ENCODE measurements around the gene FGD1.
"Not testable (repeated sequence)": the region's sequence is repeated elsewhere in the genome, so short reads cannot be mapped to it uniquely, and the experiment has no call there.

FGD1 gene

GRCh38 chrX:54495814-54496516 lies at the start of gene FGD1:
TSS of gene FGD1 (minus strand) at chrX:54496234. CDS start at chrX:54495432, 802 bp downstream.
- peak; percentile 5 for DNase-seq

GRCh38 chrX:54542239-54542638 lies 46.2 kb upstream of the FGD1 start:
- not testable (repeated sequence) for DNase-seq

- DNase-seq = peak; percentile 10
Observed at GRCh38 chrX:54540289-54540688, 44.3 kb upstream of the FGD1 start.

- no peak for DNase-seq
Observed at GRCh38 chrX:54534271-54534670, 38.2 kb upstream of the FGD1 start.

GRCh38 chrX:54530357-54530900 lies 34.4 kb upstream of the FGD1 start:
- no peak for DNase-seq

- peak; percentile 52 for DNase-seq
Observed at GRCh38 chrX:54529552-54530356, 33.7 kb upstream of the FGD1 start, which contains the start of gene GNL3L. TSS of gene GNL3L (plus strand) at chrX:54530219. CDS start at chrX:54532567, 2,348 bp downstream.

GRCh38 chrX:54529151-54529550 lies 33.1 kb upstream of the FGD1 start:
- no peak for DNase-seq

- DNase-seq = no peak
Observed at GRCh38 chrX:54509400-54509799, 13.4 kb upstream of the FGD1 start.

GRCh38 chrX:54496936-54497335 lies 902 bp upstream of the FGD1 start:
- no peak for DNase-seq

- DNase-seq = no peak
Observed at GRCh38 chrX:54496517-54496852, 451 bp upstream of the FGD1 start.

- no peak for DNase-seq
Observed at GRCh38 chrX:54494989-54495813, 833 bp downstream of the FGD1 start.

- no peak for DNase-seq
Observed at GRCh38 chrX:54494166-54494988, 1.7 kb downstream of the FGD1 start.

- DNase-seq = no peak
Observed at GRCh38 chrX:54492340-54492739, 3.7 kb downstream of the FGD1 start.

- not testable (repeated sequence) for DNase-seq
Observed at GRCh38 chrX:54489819-54490218, 6.2 kb downstream of the FGD1 start.

- DNase-seq = no peak
Observed at GRCh38 chrX:54484666-54485065, 11.4 kb downstream of the FGD1 start.

- no peak for DNase-seq
Observed at GRCh38 chrX:54483946-54484345, 12.1 kb downstream of the FGD1 start.

- no peak for DNase-seq
Observed at GRCh38 chrX:54482839-54483593, 13.0 kb downstream of the FGD1 start.

GRCh38 chrX:54479136-54480111 lies 16.6 kb downstream of the FGD1 start:
- DNase-seq = no peak

- DNase-seq = peak; percentile 39
Observed at GRCh38 chrX:54473993-54474859, 21.8 kb downstream of the FGD1 start.
